ENCODE data around the gene ATM.
"Not testable (repeated sequence)": the region's sequence is repeated elsewhere in the genome, so short reads cannot be mapped to it uniquely, and the experiment has no call there.

The ATM gene

GRCh38 chr11:108278546-108278945, 55.7 kb downstream of the ATM start:
- Histone ChIP-seq H3K27ac (no peak overlapping the region), H3K27me3 (replicated peaks) (no peaks in the 10 kb centered on the region), H3K4me3 (ENCODE audit: low read depth, low read length) (no peak overlapping the region), H3K36me3 (replicated peaks) (peaks cover 38% of the 10 kb centered on the region)
- in situ Hi-C loops (cut with HindIII; ENCODE audit: low pct_ligation_motif_present, low sequenced_read_pairs), result no loop called here
- no peak for TF ChIP-seq CTCF (IDR thresholded peaks at IDR 0.05; ENCODE audit: low read depth, low read length, missing control alignments)
- no peak for DNase-seq

- H3K36me3 ChIP-seq (replicated peaks), result peaks cover 36% of the 10 kb centered on the region
- no peak for TF ChIP-seq CTCF (IDR thresholded peaks at IDR 0.05; ENCODE audit: low read depth, low read length, missing control alignments)
- no peak overlapping the region for H3K4me3 ChIP-seq (ENCODE audit: low read depth, low read length)
- H3K27me3 ChIP-seq (replicated peaks), result no peaks in the 10 kb centered on the region
- in situ Hi-C loops (cut with HindIII; ENCODE audit: low pct_ligation_motif_present, low sequenced_read_pairs), result no loop called here
- no peak for DNase-seq
- H3K27ac ChIP-seq, result no peak overlapping the region
Observed at GRCh38 chr11:108278954-108279353, 56.1 kb downstream of the ATM start.

- Histone ChIP-seq H3K27ac (no peak overlapping the region), H3K27me3 (replicated peaks) (no peaks in the 10 kb centered on the region), H3K4me3 (ENCODE audit: low read depth, low read length) (no peak overlapping the region), H3K36me3 (replicated peaks) (peaks cover 34% of the 10 kb centered on the region)
- no peak for TF ChIP-seq CTCF (IDR thresholded peaks at IDR 0.05; ENCODE audit: low read depth, low read length, missing control alignments)
- in situ Hi-C loops (cut with HindIII; ENCODE audit: low pct_ligation_motif_present, low sequenced_read_pairs), result no loop called here
- no peak for DNase-seq
Observed at GRCh38 chr11:108286370-108286769, 63.5 kb downstream of the ATM start.

- no peak for DNase-seq
- in situ Hi-C loops (cut with HindIII; ENCODE audit: low pct_ligation_motif_present, low sequenced_read_pairs), result no loop called here
- Histone ChIP-seq H3K27ac (no peak overlapping the region), H3K4me3 (ENCODE audit: low read depth, low read length) (no peak overlapping the region), H3K27me3 (replicated peaks) (no peaks in the 10 kb centered on the region), H3K36me3 (replicated peaks) (peaks cover 37% of the 10 kb centered on the region)
- TF ChIP-seq CTCF (IDR thresholded peaks at IDR 0.05; ENCODE audit: low read depth, low read length, missing control alignments), result no peak
Observed at GRCh38 chr11:108286956-108287355, 64.1 kb downstream of the ATM start.

GRCh38 chr11:108289066-108289465, 66.2 kb downstream of the ATM start:
- H3K27ac ChIP-seq; in situ Hi-C loops (cut with HindIII; ENCODE audit: low pct_ligation_motif_present, low sequenced_read_pairs); H3K4me3 ChIP-seq (ENCODE audit: low read depth, low read length); DNase-seq; H3K27me3 ChIP-seq (replicated peaks): not testable (repeated sequence)
- H3K36me3 ChIP-seq (replicated peaks), result peaks cover 30% of the 10 kb centered on the region

GRCh38 chr11:108289699-108290098, 66.8 kb downstream of the ATM start:
- Histone ChIP-seq H3K27ac (no peak overlapping the region), H3K4me3 (ENCODE audit: low read depth, low read length) (no peak overlapping the region), H3K36me3 (replicated peaks) (peaks cover 29% of the 10 kb centered on the region), H3K27me3 (replicated peaks) (no peaks in the 10 kb centered on the region)
- no peak for DNase-seq
- in situ Hi-C loops (cut with HindIII; ENCODE audit: low pct_ligation_motif_present, low sequenced_read_pairs), result no loop called here
- TF ChIP-seq CTCF (IDR thresholded peaks at IDR 0.05; ENCODE audit: low read depth, low read length, missing control alignments), result no peak

Data from brain microvascular endothelial cell (primary cell).